Measurements from ENCODE around the gene GJA9. TPM values are rescaled to one million over a fixed set of nuclear protein-coding genes. Genes with fewer than 3 reads are reported as not detected.

GJA9 gene
- polyA plus RNA-seq, 2 donors, result 0.32 to 0.86 TPM

DNA sequence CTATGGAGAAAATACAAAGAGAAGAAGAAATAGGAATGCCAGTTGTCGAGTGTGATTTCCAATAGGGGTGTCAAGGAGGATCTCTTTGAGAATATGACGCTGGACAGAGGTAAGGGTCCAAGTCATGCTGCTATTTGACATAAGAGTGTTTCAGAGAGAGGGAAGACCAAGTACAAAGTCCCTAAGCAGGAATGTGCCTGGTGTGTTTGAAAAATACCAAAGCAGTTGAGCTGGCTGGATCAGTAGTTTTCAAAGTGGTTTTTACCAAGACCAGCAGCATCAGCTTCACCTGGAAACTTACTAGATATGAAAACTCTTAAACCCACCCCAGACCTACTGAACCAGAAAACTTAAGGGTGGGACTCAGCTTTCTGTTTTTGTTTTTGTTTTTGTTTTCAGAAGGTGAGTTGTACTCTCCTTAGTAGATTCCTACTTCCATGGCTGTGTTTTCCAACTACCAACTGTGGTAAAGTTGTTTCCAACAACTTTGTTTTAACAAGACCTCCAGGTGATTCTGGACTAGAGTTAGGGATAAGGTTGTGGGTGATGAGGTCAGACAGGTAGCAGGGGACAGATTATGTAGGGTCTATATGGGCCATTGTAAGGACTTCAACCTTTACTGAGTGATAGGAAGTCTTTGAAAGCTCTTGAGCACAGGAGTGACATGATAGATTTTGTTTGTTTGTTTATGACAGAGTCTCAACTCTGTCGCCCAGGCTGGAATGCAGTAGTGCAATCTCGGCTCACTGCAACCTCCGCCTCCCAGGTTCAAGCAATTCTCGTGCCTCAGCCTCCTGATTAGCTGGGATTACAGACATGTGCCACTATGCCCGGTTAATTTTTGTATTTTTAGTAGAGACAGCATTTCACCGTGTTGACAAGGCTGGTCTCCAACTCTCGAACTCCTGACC, 7.3 kb upstream of the GJA9 start:
- H3K4me1 ChIP-seq (ENCODE audit: control insufficient read depth in 2 of 2, insufficient read depth in 2 of 2, low read length in 1 of 2), result no peaks in the 10 kb centered on the region

DNA sequence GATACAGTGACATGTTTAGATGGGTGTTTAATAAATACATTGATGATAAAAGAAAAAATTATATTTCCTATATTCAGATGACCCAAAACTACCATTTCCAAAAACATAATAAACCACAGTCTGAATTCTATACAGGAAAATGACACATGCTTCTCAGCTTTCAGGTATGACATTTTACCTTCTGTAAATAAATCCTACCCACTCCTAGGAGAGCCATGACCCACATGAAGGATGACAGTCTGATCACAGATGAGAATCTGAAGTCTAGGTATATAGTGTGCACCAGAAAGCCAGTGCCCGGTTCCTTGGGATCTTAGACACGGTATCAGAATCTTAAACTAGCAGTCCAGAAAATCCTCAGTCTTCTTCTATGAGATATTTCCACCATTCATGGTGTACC, 3.7 kb upstream of the GJA9 start:
- Histone ChIP-seq H3K36me3 (ENCODE audit: control insufficient read depth in 2 of 2, insufficient read depth in 2 of 2, low read length in 1 of 2) (no peaks in the 10 kb centered on the region), H3K4me3 (ENCODE audit: low read depth in 1 of 2, low read length in 2 of 2) (no peak overlapping the region), H3K27ac (ENCODE audit: low read depth in 2 of 2, low read length in 1 of 2) (no peak overlapping the region), H3K4me1 (ENCODE audit: control insufficient read depth in 2 of 2, insufficient read depth in 2 of 2, low read length in 1 of 2) (no peaks in the 10 kb centered on the region), H3K9me3 (ENCODE audit: control insufficient read depth in 2 of 2, insufficient read depth in 1 of 2, low read depth in 1 of 2, low read length in 1 of 2) (no peaks in the 10 kb centered on the region), H3K27me3 (ENCODE audit: control insufficient read depth in 1 of 2, insufficient read depth in 2 of 2, low read length in 2 of 2) (no peaks in the 10 kb centered on the region)
- 92 to 95% methylated on average over 2 of the region's 2 CpGs for WGBS, 2 donors

More for the DNA sequence above, 7.3 kb upstream of the GJA9 start:
- Histone ChIP-seq H3K9me3 (ENCODE audit: control insufficient read depth in 2 of 2, insufficient read depth in 1 of 2, low read depth in 1 of 2, low read length in 1 of 2) (no peaks in the 10 kb centered on the region), H3K27ac (ENCODE audit: low read depth in 2 of 2, low read length in 1 of 2) (no peak overlapping the region), H3K27me3 (ENCODE audit: control insufficient read depth in 1 of 2, insufficient read depth in 2 of 2, low read length in 2 of 2) (no peaks in the 10 kb centered on the region), H3K36me3 (ENCODE audit: control insufficient read depth in 2 of 2, insufficient read depth in 2 of 2, low read length in 1 of 2) (peaks cover 0 to 3% of the 10 kb centered on the region in 2 donors), H3K4me3 (ENCODE audit: low read depth in 1 of 2, low read length in 2 of 2) (no peak overlapping the region)
- WGBS, 2 donors, result 82 to 89% methylated on average over 9 of the region's 9 CpGs

DNA sequence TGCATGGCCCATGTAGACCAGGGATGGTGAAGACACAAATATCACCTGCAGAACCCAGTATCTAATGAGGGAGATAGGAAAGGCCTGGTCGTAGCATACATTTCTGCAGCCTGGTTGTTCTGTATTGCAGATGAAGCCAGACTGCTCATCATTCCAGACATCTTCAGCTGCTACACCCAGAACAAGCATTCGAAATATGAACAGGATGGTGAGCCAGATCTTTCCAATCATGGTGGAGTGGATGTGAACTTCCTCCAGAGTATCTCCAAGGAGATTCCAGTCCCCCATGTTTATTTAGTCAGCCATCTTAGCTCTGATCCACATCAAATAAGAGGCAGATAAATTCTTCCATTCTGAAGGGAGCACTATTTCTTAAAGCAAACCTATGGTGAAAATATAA, 5.6 kb downstream of the GJA9 start:
- no peaks in the 10 kb centered on the region for H3K9me3 ChIP-seq (ENCODE audit: control insufficient read depth in 2 of 2, insufficient read depth in 1 of 2, low read depth in 1 of 2, low read length in 1 of 2)
- WGBS, 2 donors, result 79 to 89% methylated on average over 2 of the region's 2 CpGs
- no peaks in the 10 kb centered on the region for H3K27me3 ChIP-seq (ENCODE audit: control insufficient read depth in 1 of 2, insufficient read depth in 2 of 2, low read length in 2 of 2)
- no peak overlapping the region for H3K27ac ChIP-seq (ENCODE audit: low read depth in 2 of 2, low read length in 1 of 2)
- no peaks in the 10 kb centered on the region for H3K4me1 ChIP-seq (ENCODE audit: control insufficient read depth in 2 of 2, insufficient read depth in 2 of 2, low read length in 1 of 2)
- no peaks in the 10 kb centered on the region for H3K36me3 ChIP-seq (ENCODE audit: control insufficient read depth in 2 of 2, insufficient read depth in 2 of 2, low read length in 1 of 2)
- H3K4me3 ChIP-seq (ENCODE audit: low read depth in 1 of 2, low read length in 2 of 2), result no peak overlapping the region

DNA sequence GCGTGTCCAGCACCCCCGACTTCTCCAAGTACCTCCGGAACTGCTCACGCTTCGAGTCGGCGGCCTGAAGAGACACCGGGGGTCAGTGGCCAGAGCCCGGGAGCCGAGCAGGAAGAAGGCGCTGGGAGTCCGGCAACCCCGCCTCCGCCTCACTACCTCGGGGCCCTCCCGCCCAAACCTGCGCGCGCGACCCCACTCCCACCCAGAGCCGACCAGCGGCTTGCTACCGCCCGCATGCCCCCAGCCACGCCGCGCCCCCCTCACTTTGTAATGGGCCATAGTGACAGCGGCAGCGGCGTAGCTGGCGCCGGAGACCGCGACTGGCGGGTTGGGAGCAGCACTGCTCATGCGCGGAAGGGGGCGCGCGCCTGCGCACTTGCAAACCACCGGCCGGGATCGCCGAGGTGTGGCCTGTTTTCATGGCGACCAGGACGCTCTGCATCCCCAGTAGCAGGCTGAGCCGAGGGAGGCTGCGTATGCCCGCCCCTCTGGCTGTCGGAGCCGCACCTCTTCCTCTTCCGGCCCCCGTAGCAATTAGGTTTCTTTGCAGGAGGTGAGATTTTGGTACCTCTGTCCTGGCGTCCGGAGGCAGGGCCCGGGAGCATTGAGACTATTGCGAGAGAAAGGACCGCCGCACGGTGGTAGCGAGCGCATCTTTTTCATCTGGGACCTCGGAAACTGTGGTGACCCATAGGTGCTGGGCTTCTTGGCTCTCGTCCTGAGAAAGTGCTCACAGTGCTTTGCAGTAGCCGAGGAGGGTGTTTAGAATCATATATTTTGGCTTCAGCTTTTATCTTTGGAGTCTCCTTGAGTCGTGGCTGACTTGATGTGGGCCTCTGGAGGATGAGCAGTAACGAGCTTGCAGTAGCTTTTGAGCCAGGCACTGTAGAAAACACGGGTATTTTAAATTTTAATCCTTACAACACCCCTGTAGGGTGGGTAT, 8.1 kb downstream of the GJA9 start, which contains the start of gene MYCBP:
Gene MYCBP, minus strand, starts transcription at position 322 of the 943 bp plus-strand sequence. Its CDS starts 43 bp downstream, at position 279.
- H3K9me3 ChIP-seq (ENCODE audit: control insufficient read depth in 2 of 2, insufficient read depth in 1 of 2, low read depth in 1 of 2, low read length in 1 of 2), result no peaks in the 10 kb centered on the region
- no peaks in the 10 kb centered on the region for H3K4me1 ChIP-seq (ENCODE audit: control insufficient read depth in 2 of 2, insufficient read depth in 2 of 2, low read length in 1 of 2)
- 0% methylated on average over 63 to 69 of the region's 69 CpGs for WGBS, 2 donors
- no peaks in the 10 kb centered on the region for H3K27me3 ChIP-seq (ENCODE audit: control insufficient read depth in 1 of 2, insufficient read depth in 2 of 2, low read length in 2 of 2)
- peak within 1 kb of the TSS; percentile 9 to 86 for H3K27ac ChIP-seq (ENCODE audit: low read depth in 2 of 2, low read length in 1 of 2)
- H3K4me3 ChIP-seq (ENCODE audit: low read depth in 1 of 2, low read length in 2 of 2), result peak within 1 kb of the TSS; percentile 77 to 83
- H3K36me3 ChIP-seq (ENCODE audit: control insufficient read depth in 2 of 2, insufficient read depth in 2 of 2, low read length in 1 of 2), result no peaks in the 10 kb centered on the region

DNA sequence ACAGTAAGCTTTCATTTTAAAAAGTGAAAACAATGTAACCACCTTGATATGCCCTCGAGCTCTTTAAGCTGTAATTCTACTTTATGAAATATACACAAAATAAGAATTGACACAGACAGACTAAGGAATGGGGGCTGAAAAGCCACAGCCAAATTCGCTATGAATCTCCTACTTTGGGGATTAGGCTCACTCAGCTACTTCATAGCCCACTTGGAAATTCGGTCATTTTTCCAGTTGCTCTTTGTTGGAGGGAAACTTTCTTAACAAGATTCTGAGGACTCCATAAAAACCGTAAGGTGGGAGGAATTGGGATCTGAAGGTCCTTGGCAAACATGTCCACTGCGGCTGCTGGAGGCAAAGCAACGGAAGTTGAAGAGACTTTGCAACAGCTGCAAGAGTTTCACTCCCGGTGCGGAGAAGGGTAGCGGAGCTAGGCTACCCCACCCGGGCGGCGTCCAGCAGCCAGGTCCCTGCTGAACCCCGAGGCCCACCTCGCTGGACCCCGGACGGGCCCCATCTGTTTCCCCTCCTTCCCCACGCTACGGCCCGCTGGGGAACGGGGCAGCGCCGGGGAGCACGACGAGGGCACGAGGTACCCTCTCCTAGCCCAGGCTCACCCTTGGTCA, 8.9 kb downstream of the GJA9 start:
- H3K9me3 ChIP-seq (ENCODE audit: control insufficient read depth in 2 of 2, insufficient read depth in 1 of 2, low read depth in 1 of 2, low read length in 1 of 2), result no peaks in the 10 kb centered on the region
- peak overlapping the region in 1 of 2 donors; percentile 45 for H3K27ac ChIP-seq (ENCODE audit: low read depth in 2 of 2, low read length in 1 of 2)
- H3K4me1 ChIP-seq (ENCODE audit: control insufficient read depth in 2 of 2, insufficient read depth in 2 of 2, low read length in 1 of 2), result no peaks in the 10 kb centered on the region
- H3K4me3 ChIP-seq (ENCODE audit: low read depth in 1 of 2, low read length in 2 of 2), result peak overlapping the region; percentile 77 to 83
- 3% methylated on average over 25 of the region's 25 CpGs for WGBS, 2 donors
- H3K27me3 ChIP-seq (ENCODE audit: control insufficient read depth in 1 of 2, insufficient read depth in 2 of 2, low read length in 2 of 2), result no peaks in the 10 kb centered on the region
- H3K36me3 ChIP-seq (ENCODE audit: control insufficient read depth in 2 of 2, insufficient read depth in 2 of 2, low read length in 1 of 2), result no peaks in the 10 kb centered on the region

DNA sequence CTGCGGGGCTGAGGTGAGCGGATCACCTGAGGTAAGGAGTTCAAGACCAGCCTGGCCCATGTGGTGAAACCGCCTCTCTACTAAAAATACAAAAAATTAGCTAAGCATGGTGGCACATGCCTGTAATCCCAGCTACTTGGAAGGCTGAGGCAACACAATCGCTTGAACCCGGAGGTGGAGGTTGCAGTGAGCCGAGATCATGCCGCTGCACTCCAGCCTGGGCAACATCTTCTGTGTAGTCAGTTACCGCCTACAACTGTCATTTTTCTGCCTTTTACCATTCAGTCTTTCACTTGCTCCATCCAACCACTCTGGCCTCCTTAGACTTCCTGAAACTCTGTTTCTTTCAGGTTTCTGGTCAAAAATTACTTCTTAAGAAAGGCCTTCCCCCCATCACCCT, 10.4 kb downstream of the GJA9 start:
- 86 to 95% methylated on average over 8 of the region's 8 CpGs for WGBS, 2 donors
- Histone ChIP-seq H3K36me3 (ENCODE audit: control insufficient read depth in 2 of 2, insufficient read depth in 2 of 2, low read length in 1 of 2) (no peaks in the 10 kb centered on the region), H3K27ac (ENCODE audit: low read depth in 2 of 2, low read length in 1 of 2) (no peak overlapping the region), H3K27me3 (ENCODE audit: control insufficient read depth in 1 of 2, insufficient read depth in 2 of 2, low read length in 2 of 2) (no peaks in the 10 kb centered on the region), H3K4me3 (ENCODE audit: low read depth in 1 of 2, low read length in 2 of 2) (no peak overlapping the region), H3K9me3 (ENCODE audit: control insufficient read depth in 2 of 2, insufficient read depth in 1 of 2, low read depth in 1 of 2, low read length in 1 of 2) (no peaks in the 10 kb centered on the region), H3K4me1 (ENCODE audit: control insufficient read depth in 2 of 2, insufficient read depth in 2 of 2, low read length in 1 of 2) (no peaks in the 10 kb centered on the region)

DNA sequence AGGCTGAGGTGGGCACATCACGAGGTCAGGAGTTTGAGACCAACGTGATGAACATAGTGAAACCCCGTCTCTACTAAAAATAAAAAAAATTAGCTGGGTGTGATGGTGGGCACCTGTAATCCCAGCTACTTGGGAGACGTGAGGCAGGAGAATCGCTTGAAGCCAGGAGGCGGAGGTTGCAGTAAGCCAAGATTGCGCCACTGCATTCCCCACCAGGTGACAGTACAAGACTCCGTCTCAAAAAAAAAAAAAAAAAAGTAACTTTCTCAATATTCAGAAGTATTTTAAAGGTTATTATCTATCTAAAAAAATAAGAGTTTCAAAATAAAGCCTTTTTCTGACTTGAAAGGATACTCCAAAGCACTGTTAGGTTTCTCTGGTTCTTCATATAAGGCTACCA, 14.2 kb downstream of the GJA9 start:
- H3K4me3 ChIP-seq (ENCODE audit: low read depth in 1 of 2, low read length in 2 of 2), result no peak overlapping the region
- H3K4me1 ChIP-seq (ENCODE audit: control insufficient read depth in 2 of 2, insufficient read depth in 2 of 2, low read length in 1 of 2), result no peaks in the 10 kb centered on the region
- no peak overlapping the region for H3K27ac ChIP-seq (ENCODE audit: low read depth in 2 of 2, low read length in 1 of 2)
- H3K27me3 ChIP-seq (ENCODE audit: control insufficient read depth in 1 of 2, insufficient read depth in 2 of 2, low read length in 2 of 2), result no peaks in the 10 kb centered on the region
- H3K9me3 ChIP-seq (ENCODE audit: control insufficient read depth in 2 of 2, insufficient read depth in 1 of 2, low read depth in 1 of 2, low read length in 1 of 2), result no peaks in the 10 kb centered on the region
- H3K36me3 ChIP-seq (ENCODE audit: control insufficient read depth in 2 of 2, insufficient read depth in 2 of 2, low read length in 1 of 2), result peaks cover 0 to 3% of the 10 kb centered on the region in 2 donors
- 92 to 94% methylated on average over 8 of the region's 8 CpGs for WGBS, 2 donors

DNA sequence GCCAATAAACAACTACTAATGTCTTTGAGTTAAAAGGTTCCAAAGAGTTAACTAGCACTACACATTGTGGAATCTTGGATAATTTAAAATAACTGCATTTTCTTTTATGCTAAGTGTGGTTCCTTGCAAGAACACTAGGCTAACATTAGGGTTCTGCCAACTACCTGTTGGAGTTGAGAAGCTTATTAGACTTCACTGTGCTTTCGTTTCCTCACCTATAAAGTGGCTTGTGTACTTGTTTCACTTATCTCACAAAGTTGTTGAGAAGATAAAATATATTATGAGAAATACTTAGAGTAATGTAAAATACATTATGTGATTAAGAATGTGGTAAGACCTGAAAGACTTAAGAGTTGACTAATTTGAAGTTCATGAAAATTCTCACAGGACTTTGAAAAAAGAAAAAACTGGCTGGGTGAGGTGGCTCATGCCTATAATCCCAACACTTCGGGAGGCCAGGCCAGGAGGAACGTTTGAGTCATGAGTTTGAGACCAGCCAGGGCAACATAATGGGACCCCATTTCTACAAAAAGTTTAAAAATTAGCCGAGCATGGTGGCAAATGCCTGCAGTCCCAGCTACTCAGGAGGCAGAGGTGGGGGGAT, 16.2 kb downstream of the GJA9 start:
- Histone ChIP-seq H3K9me3 (ENCODE audit: control insufficient read depth in 2 of 2, insufficient read depth in 1 of 2, low read depth in 1 of 2, low read length in 1 of 2) (no peaks in the 10 kb centered on the region), H3K27me3 (ENCODE audit: control insufficient read depth in 1 of 2, insufficient read depth in 2 of 2, low read length in 2 of 2) (no peaks in the 10 kb centered on the region), H3K36me3 (ENCODE audit: control insufficient read depth in 2 of 2, insufficient read depth in 2 of 2, low read length in 1 of 2) (peaks cover 0 to 3% of the 10 kb centered on the region in 2 donors), H3K27ac (ENCODE audit: low read depth in 2 of 2, low read length in 1 of 2) (peak overlapping the region; percentile 39 to 74), H3K4me3 (ENCODE audit: low read depth in 1 of 2, low read length in 2 of 2) (no peak overlapping the region), H3K4me1 (ENCODE audit: control insufficient read depth in 2 of 2, insufficient read depth in 2 of 2, low read length in 1 of 2) (no peaks in the 10 kb centered on the region)
- 61 to 70% methylated on average over 4 of the region's 4 CpGs for WGBS, 2 donors

DNA sequence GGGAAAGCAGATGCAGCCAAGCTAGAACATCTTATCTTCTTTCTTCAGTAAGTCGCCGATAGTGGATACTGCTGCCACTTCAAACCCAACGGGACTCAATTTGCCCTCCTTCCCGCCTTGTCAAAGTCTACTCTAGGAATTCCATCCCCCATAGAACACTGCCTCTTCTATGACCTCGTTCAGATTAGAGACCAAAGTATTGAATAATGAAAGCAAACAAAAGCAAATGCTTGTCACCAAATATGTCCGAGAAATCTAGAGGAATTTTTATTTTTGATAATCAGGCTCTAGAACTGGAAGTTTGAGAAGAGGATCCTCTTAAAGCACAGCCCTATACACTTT, 21.0 kb downstream of the GJA9 start:
- H3K27me3 ChIP-seq (ENCODE audit: control insufficient read depth in 1 of 2, insufficient read depth in 2 of 2, low read length in 2 of 2), result no peaks in the 10 kb centered on the region
- no peaks in the 10 kb centered on the region for H3K9me3 ChIP-seq (ENCODE audit: control insufficient read depth in 2 of 2, insufficient read depth in 1 of 2, low read depth in 1 of 2, low read length in 1 of 2)
- peak overlapping the region; percentile 60 to 68 for H3K4me3 ChIP-seq (ENCODE audit: low read depth in 1 of 2, low read length in 2 of 2)
- peaks cover 2 to 3% of the 10 kb centered on the region in 2 donors for H3K36me3 ChIP-seq (ENCODE audit: control insufficient read depth in 2 of 2, insufficient read depth in 2 of 2, low read length in 1 of 2)
- H3K27ac ChIP-seq (ENCODE audit: low read depth in 2 of 2, low read length in 1 of 2), result peak overlapping the region in 1 of 2 donors; percentile 78
- peaks cover 0 to 3% of the 10 kb centered on the region in 2 donors for H3K4me1 ChIP-seq (ENCODE audit: control insufficient read depth in 2 of 2, insufficient read depth in 2 of 2, low read length in 1 of 2)
- WGBS, 2 donors, result 7 to 8% methylated on average over 6 of the region's 6 CpGs
